Adipocyte (in vitro differentiated cells): Measurements from ENCODE around the gene BAZ2B.

Experiments
- DNase-seq: peaks from one replicate; pipeline ENCODE4 v3.0.0-alpha.2; 2015; ENCODE audit warnings: low read depth
- H3K27me3 ChIP-seq: replicated peaks from 2 replicates; pipeline ENCODE4 v1.7.0; 2013; ENCODE audit warnings: mild to moderate bottlenecking, low read length, moderate library complexity; ENCODE audit not compliant: control insufficient read depth, insufficient read depth
- H3K36me3 ChIP-seq: 2 replicates; pipeline ENCODE4 v1.7.0; 2013; ENCODE audit warnings: low read length, mild to moderate bottlenecking, moderate library complexity; ENCODE audit not compliant: control insufficient read depth, insufficient read depth, severe bottlenecking
- H3K4me1 ChIP-seq: 2 replicates; pipeline ENCODE4 v1.7.0; 2013; ENCODE audit warnings: mild to moderate bottlenecking, low read length, moderate library complexity; ENCODE audit not compliant: control insufficient read depth, insufficient read depth
- H3K4me3 ChIP-seq: 2 replicates; pipeline ENCODE4 v1.7.0; 2013; ENCODE audit warnings: mild to moderate bottlenecking, low read length, moderate library complexity
- H3K9ac ChIP-seq: 2 replicates; pipeline ENCODE4 v1.7.0; 2013; ENCODE audit warnings: mild to moderate bottlenecking, low read length, moderate library complexity
- H3K9me3 ChIP-seq: 2 replicates; pipeline ENCODE4 v1.7.0; 2013; ENCODE audit warnings: mild to moderate bottlenecking, low read length, moderate library complexity; ENCODE audit not compliant: control insufficient read depth

BAZ2B gene

GRCh38 chr2:159605441-159606178 lies 10.7 kb downstream of the BAZ2B start:
- Histone ChIP-seq H3K27me3 (no peaks in the 10 kb centered on the region), H3K4me3 (no peak overlapping the region), H3K4me1 (peaks cover 12% of the 10 kb centered on the region), H3K36me3 (no peaks in the 10 kb centered on the region), H3K9ac (no peak overlapping the region), H3K9me3 (no peaks in the 10 kb centered on the region)
- no peak for DNase-seq

DNA sequence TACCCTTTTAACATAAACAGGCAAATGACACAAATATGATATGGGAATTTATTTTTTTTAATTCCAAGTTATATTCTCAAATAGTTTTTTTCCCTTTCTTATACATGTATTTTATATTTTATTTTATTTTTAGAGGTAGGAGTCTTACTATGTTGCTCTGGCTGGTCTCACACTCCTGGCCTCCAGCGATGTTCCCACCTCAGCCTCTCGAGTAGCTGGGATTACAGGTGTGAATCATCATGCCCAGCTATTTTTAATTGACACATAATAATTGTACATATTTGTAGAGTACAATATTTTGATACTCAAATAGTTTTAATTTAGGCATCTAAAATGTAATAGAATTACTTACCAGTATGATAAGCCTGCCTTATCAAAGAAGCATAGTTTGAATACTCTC lies 12.2 kb downstream of the BAZ2B start:
- Histone ChIP-seq H3K27me3 (no peaks in the 10 kb centered on the region), H3K4me1 (peaks cover 15% of the 10 kb centered on the region), H3K9ac (no peak overlapping the region), H3K4me3 (no peak overlapping the region), H3K9me3 (no peaks in the 10 kb centered on the region), H3K36me3 (no peaks in the 10 kb centered on the region)
- DNase-seq = no peak

- Histone ChIP-seq H3K27me3 (no peaks in the 10 kb centered on the region), H3K9me3 (no peaks in the 10 kb centered on the region), H3K36me3 (no peaks in the 10 kb centered on the region), H3K4me1 (peaks cover 8% of the 10 kb centered on the region), H3K9ac (no peak overlapping the region), H3K4me3 (no peak overlapping the region)
- peak; percentile 26 for DNase-seq
Measured at GRCh38 chr2:159600752-159601151, 15.6 kb downstream of the BAZ2B start.

GRCh38 chr2:159595410-159596046 lies 20.8 kb downstream of the BAZ2B start:
- no peak for DNase-seq
- Histone ChIP-seq H3K9ac (no peak overlapping the region), H3K27me3 (no peaks in the 10 kb centered on the region), H3K4me3 (no peak overlapping the region), H3K9me3 (no peaks in the 10 kb centered on the region), H3K4me1 (peaks cover 24% of the 10 kb centered on the region), H3K36me3 (no peaks in the 10 kb centered on the region)

GRCh38 chr2:159592441-159592840 lies 23.9 kb downstream of the BAZ2B start:
- H3K27me3 ChIP-seq = no peaks in the 10 kb centered on the region
- H3K4me3 ChIP-seq = no peak overlapping the region
- no peaks in the 10 kb centered on the region for H3K36me3 ChIP-seq
- DNase-seq = no peak
- no peaks in the 10 kb centered on the region for H3K9me3 ChIP-seq
- H3K9ac ChIP-seq = no peak overlapping the region
- H3K4me1 ChIP-seq = peaks cover 21% of the 10 kb centered on the region

DNA sequence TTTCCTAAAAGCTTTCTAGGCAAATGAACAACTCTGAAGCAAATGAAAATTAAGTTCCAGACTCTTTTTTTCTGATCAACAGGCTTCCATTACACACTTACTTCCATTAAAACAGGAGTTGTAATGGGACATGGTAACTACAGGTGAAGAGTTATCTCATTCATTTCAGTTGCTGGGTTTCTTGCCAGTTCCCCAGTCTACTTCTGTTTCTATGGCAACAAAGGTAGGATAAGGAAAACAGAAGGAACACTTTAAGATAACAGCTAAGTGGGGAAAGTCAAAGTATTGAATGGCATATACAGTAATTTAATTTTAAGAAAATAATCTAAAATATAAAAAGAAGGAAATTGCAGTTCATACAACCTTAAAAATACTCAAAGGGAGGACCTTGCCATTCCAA lies 25.1 kb downstream of the BAZ2B start:
- H3K4me1 ChIP-seq = peaks cover 21% of the 10 kb centered on the region
- no peaks in the 10 kb centered on the region for H3K9me3 ChIP-seq
- no peak overlapping the region for H3K9ac ChIP-seq
- DNase-seq = no peak
- H3K4me3 ChIP-seq = no peak overlapping the region
- no peaks in the 10 kb centered on the region for H3K27me3 ChIP-seq
- no peaks in the 10 kb centered on the region for H3K36me3 ChIP-seq

DNA sequence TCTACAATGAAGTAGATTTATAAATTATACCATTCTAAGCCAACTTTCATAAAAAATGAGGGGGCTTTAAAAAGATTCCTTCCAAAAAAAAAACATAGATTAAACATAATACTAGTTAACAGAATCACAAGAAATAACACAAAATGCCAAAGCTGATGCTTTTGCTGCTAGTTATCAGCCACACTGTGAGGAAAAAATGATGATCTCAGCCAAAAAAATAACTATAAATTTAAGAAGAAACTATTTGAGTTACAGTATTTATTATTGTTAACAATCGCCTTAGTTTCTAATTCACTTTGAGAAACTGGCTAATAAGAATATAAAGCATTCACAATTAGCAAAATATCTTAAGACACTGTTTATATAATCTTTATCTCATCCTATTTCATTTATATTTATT lies 27.1 kb downstream of the BAZ2B start:
- Histone ChIP-seq H3K36me3 (no peaks in the 10 kb centered on the region), H3K4me1 (peaks cover 18% of the 10 kb centered on the region), H3K27me3 (no peaks in the 10 kb centered on the region), H3K4me3 (no peak overlapping the region), H3K9me3 (no peaks in the 10 kb centered on the region), H3K9ac (no peak overlapping the region)
- no peak for DNase-seq

GRCh38 chr2:159586034-159586433 lies 30.3 kb downstream of the BAZ2B start:
- no peak overlapping the region for H3K9ac ChIP-seq
- no peaks in the 10 kb centered on the region for H3K9me3 ChIP-seq
- no peak for DNase-seq
- no peaks in the 10 kb centered on the region for H3K36me3 ChIP-seq
- H3K4me1 ChIP-seq = no peaks in the 10 kb centered on the region
- H3K27me3 ChIP-seq = no peaks in the 10 kb centered on the region
- H3K4me3 ChIP-seq = no peak overlapping the region

DNA sequence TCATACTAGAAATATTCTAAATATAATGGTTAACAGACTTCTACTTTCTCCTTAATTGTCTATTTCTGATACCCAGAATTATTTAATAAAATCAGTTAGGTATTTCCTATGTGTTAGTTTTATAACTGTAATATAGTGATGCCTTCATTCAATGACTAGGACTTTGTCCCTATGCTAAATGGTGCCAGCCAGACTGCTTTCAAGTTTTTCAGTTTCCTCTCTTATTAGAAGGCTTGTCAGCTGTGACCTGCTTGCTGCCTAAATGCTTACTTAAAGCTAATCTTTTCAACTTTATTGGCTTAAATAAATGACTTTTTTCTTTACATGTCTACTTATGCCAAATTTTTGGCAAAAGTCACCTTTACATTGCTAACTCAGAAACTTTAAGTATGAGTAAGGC lies 30.7 kb downstream of the BAZ2B start:
- no peak for DNase-seq
- no peaks in the 10 kb centered on the region for H3K36me3 ChIP-seq
- no peak overlapping the region for H3K9ac ChIP-seq
- H3K9me3 ChIP-seq = no peaks in the 10 kb centered on the region
- no peaks in the 10 kb centered on the region for H3K27me3 ChIP-seq
- H3K4me3 ChIP-seq = no peak overlapping the region
- H3K4me1 ChIP-seq = no peaks in the 10 kb centered on the region

- no peaks in the 10 kb centered on the region for H3K36me3 ChIP-seq
- no peak overlapping the region for H3K4me3 ChIP-seq
- H3K4me1 ChIP-seq = no peaks in the 10 kb centered on the region
- DNase-seq = no peak
- H3K27me3 ChIP-seq = no peaks in the 10 kb centered on the region
- H3K9me3 ChIP-seq = no peaks in the 10 kb centered on the region
- no peak overlapping the region for H3K9ac ChIP-seq
Measured at GRCh38 chr2:159584796-159585195, 31.6 kb downstream of the BAZ2B start.

GRCh38 chr2:159573846-159574606 lies 42.3 kb downstream of the BAZ2B start:
- peaks cover 5% of the 10 kb centered on the region for H3K4me1 ChIP-seq
- no peaks in the 10 kb centered on the region for H3K36me3 ChIP-seq
- no peaks in the 10 kb centered on the region for H3K9me3 ChIP-seq
- no peak overlapping the region for H3K9ac ChIP-seq
- H3K27me3 ChIP-seq = no peaks in the 10 kb centered on the region
- peak; percentile 82 for DNase-seq
- no peak overlapping the region for H3K4me3 ChIP-seq
